GM19467 (cell line): ENCODE data around the gene COL20A1.
"Not testable (repeated sequence)": the region's sequence is repeated elsewhere in the genome, so short reads cannot be mapped to it uniquely, and the experiment has no call there.

ENCODE experiments used
- ATAC-seq: cut with Tn5 transposase; IDR thresholded peaks from one replicate; pipeline ENCODE4 v1.9.1; 2021; ENCODE audit warnings: mild to moderate bottlenecking, moderate library complexity; ENCODE audit not compliant: unreplicated experiment

Gene COL20A1

DNA sequence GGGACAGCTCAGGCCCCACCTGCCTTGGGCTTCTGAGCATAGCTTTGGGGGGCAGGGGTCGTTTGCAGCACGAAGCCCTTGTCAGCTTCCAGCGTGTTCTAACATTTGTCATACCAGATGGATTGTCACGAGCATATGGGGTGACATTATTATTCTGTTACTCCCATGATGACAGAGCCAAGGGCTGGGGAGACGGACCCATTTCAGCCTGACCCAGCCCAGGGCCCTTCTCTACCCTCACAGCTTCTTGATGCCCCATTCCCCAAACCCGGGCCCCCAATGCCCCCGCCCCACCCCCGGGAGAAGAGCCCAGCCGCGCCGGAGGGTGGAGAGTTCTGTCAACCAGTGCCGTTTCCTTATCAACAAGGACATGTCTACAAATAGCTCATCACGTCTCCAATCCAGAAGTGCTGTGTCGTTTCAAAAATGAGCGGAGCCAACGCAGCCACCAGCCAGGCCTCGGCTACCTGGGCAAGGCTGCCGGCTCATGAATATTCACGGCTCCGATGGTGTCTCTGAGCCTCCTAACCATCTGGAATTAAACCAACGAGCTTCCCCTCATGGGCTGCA, 77.7 kb downstream of the COL20A1 start:
- ATAC-seq = no peak

- ATAC-seq = no peak
Measured at GRCh38 chr20:63371291-63371865, 78.4 kb downstream of the COL20A1 start.

DNA sequence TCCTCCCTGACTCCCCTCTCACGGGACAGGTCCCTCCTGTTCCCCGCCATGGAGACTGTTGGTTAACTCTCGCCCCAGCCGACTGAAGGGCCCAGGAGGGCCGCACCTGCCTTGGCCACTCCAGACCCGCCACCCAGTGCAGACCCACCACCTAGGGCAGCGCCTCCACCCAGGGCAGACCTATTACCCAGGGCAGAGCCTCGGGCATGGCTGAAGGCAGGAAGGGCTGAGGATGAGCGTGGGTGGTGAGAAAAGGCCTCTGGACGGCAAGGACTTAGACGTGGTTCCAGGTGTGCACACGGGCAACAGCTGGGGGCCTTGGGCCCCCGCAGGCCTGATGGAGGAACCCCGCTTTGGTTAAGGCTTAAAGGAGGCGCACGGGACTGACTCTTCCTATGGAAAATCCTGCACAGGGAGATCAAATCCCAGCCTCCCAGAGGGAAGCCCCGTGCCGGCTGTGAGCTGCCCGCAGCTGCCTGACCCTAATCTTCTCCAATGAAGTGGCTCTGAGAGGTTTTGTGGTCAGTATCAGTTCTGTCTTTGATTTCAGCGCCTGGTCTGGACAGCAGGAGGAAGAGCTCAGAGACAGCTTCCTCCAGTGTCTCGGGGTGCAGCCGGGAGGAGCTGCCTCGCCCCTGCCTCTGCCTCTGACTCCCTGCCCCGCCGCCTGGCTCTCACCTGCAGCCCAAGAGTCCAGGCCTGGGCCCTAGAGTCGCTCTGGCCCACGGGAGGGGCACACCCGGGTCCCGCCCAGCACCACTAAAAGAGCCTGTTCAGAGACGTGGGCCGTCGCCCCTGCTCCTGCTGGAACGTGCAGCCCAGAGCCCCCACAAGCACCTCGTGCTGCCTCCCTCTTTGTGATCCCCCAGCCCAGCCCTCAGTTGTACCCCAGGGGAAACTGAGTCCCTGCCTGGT, 80.2 kb downstream of the COL20A1 start:
- ATAC-seq = no peak

GRCh38 chr20:63373996-63374395, 81.0 kb downstream of the COL20A1 start:
- no peak for ATAC-seq

DNA sequence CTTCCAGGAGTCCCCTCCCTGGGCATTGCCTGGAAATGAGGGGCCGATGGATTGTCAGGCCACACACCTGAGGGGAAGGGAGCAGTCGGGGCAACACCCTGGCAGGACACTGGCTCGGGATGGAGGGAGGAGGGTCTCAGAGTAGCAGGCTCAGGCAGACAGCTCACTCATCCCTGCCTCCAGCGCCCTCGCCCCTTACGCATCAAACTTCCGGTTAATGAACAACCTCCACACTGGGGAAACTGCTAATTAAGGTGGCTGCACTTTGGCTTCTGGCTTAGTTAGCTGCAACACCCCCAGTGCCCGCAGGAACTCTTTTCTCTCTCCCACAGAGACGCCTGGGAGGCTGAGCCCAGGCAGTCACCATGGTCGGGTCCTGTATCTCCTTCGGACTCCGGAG, 81.5 kb downstream of the COL20A1 start:
- no peak for ATAC-seq

GRCh38 chr20:63375438-63375837, 82.5 kb downstream of the COL20A1 start:
- ATAC-seq = no peak

DNA sequence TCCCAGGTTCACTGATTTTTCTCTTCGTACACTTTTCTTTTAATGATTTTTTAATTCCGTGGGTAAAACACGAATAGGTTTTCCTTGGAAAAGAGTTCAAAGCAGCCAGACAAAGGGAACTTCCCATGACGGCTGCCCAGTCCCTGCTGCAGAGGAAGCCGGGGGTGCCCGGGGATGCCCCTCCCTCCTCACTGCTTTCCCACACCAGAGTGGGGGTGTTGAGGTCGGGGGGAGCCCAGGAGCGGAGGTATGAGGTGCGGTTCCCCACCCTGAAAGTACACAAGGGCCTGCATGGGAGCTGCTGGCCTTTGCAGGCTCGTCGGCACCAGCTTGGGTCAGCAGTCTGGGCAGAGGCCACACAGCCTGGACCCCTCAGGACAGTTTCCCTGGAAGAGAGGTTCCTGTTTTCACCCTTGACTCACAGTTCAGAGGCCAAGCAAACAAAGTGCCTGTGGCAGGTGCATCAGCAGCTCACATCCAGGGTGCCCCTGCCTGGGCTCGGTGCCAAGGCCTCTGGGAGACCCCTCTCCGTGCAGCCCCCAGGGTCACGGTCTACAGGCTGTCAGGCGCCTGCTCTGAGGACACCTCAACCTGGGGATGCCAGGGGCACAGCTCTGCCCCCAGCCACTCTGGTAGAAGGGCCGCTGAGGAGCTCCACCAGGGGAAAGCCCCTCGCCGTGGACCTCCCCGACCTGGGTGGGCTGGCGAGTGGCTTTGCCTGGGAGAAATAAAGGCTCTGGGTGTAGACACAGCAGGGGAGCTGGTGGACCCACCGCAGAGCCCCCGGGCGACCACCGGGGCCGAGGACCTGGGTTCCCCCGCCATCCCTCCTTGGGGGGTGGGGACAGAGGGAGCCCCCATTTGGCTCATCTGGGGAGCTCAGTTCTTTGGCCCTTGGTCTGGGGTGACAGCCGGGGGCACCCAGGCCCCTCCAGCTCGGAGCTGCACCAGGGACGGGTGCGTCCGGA, 83.6 kb downstream of the COL20A1 start:
- no peak for ATAC-seq

DNA sequence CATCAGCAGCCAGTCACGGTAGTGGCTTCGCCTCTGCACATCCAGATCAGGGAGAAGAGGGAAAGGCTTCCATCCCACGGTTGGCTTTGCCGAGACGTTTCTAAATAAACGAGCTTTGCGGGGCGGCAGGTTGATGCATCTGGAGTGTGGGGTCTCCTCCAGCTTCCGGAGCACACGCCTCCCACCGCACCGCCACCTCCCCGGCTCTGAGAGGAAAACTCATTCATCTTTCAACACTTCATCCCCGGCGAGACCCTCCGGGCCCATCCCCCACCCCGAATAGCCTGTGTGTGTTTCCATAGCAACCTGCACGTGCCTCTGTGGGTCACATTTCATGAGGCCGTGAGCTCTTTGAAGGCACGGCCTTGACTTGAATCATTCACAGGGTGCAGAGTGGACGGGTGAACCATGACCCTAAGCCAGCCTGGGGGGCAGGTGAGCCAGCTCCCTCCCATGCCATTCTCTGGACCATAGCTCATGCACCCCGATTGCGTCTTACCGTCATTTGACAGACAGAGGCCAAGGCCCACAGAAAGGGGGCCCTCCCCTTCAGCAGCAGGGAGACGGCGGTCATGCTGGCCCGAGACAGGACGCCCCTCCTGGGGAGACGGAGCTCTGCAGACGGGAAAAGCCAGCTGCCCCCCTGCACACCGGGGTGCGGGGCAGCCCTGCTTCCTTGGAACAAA, 84.4 kb downstream of the COL20A1 start:
- ATAC-seq = no peak

GRCh38 chr20:63377951-63378381, 85.0 kb downstream of the COL20A1 start:
- ATAC-seq = no peak

- no peak for ATAC-seq
Measured at GRCh38 chr20:63378626-63379025, 85.6 kb downstream of the COL20A1 start.

DNA sequence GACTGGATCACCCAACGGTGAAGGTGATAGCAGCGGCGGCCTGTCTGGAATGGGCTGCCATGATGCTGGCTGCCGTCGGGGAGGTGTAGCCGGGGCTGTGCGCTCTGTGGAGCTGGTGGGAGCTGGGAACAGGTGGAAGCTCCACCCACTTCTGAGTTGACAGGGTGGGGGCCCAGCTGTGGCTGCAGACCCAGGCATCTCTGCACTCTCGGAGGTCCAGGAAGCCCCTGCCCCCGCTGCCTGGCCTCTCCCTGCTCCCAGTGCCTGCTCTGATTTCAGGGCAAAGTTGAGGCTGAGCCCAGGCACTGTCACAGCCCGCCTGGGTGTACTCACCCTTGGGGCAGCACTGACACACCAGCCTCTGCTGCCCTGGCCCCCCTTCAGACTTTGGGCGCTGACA, 86.3 kb downstream of the COL20A1 start:
- ATAC-seq = no peak

- not testable (repeated sequence) for ATAC-seq
Measured at GRCh38 chr20:63379872-63380271, 86.9 kb downstream of the COL20A1 start.

GRCh38 chr20:63380346-63380870, 87.4 kb downstream of the COL20A1 start:
- no peak for ATAC-seq

GRCh38 chr20:63381781-63382431, 88.9 kb downstream of the COL20A1 start:
- no peak for ATAC-seq

DNA sequence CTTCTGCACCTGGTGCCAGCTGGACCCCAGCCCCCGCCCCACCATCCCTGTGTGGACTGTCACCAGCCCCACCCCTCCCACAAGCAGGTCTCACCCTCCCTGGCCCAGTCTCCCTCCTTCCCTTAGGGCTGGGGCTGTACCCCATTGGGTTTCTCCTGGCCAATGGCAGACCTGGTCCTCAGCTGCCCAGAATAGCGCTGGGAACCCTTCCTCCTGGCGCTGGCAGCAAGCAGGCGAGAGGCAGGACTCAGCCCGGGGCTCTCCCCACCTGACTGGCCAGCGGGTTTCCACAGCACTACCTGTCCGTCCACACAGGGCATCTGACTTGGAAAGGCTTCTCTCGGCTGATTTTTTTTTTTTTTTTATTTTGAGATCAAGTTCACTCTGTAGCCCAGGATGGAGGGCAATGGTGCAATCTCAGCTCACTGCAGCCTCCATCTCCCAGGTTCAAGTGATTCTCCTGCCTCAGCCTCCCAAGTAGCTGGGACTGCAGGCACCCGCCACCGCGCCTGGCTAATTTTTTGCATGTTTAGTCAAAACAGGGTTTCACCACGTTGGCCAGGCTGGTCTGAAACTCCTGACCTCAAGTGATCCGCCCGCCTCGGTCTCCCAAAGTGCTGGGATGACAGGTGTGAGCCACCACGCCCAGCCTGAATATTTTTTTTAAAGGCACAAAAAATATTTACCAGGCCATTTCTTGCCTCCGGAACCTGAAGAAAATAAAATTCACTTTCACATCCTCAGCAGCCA, 89.7 kb downstream of the COL20A1 start:
- ATAC-seq = no peak

DNA sequence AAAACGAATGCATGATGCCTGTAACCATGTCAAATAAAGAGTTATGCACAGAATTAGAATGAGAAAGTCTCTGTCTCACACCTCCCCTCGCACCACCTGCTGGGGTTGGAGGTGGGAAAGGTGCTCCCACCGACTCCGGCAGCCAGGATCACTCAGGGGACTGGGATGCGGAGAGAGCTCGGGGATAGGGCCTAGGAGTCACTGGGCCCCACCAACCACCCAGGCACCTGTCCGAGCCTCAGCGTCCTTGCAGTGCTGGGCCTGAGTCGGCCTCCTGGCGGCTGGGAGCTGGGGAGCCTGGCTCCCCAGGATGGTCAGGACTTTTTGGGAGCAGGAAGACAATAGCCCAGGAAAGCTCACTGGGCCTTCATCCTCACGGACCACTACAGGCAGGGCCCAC, 90.6 kb downstream of the COL20A1 start:
- ATAC-seq = no peak

GRCh38 chr20:63384336-63384735, 91.3 kb downstream of the COL20A1 start:
- no peak for ATAC-seq
